DOHH2 (cell line): ENCODE data around the gene TMEM151B.

ENCODE experiments used
- EZH2phosphoT487 ChIP-seq: fragments of 200-600 bp; sonication (generic); IDR thresholded peaks from 2 replicates; pipeline ENCODE4 v1.6.1; 2017; ENCODE audit warnings: borderline replicate concordance, mild to moderate bottlenecking, antibody characterized with exemption, low read length, moderate library complexity, mixed read lengths
- TF ChIP-seq, protein P1 (sequence below): fragments of 200-600 bp; sonication (generic); IDR thresholded peaks from one replicate; pipeline ENCODE4 v1.5.1; 2014; ENCODE audit warnings: antibody characterized with exemption, mild to moderate bottlenecking, low read depth, low read length; ENCODE audit not compliant: poor library complexity, severe bottlenecking

DNA sequence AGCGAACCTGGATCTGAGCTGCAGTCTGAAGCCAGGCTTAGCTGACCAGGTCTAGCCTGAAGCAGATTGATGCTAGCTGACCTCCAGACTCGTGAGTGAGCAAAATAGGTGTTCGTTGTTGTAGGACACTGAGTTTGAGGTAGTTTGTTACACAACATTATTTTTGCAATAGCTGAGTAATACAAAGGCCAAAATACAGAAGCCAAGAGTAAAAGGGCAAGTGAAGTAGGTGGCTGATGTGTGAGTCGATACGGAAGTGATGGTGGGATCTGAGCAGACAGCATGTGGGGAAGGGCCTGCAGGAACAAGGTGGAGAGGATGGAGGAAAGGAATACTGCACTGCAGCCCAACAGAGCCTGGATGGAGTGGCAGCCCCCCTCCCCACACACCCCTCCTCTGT lies 63.7 kb downstream of the TMEM151B start:
- TF ChIP-seq, protein P1, sequence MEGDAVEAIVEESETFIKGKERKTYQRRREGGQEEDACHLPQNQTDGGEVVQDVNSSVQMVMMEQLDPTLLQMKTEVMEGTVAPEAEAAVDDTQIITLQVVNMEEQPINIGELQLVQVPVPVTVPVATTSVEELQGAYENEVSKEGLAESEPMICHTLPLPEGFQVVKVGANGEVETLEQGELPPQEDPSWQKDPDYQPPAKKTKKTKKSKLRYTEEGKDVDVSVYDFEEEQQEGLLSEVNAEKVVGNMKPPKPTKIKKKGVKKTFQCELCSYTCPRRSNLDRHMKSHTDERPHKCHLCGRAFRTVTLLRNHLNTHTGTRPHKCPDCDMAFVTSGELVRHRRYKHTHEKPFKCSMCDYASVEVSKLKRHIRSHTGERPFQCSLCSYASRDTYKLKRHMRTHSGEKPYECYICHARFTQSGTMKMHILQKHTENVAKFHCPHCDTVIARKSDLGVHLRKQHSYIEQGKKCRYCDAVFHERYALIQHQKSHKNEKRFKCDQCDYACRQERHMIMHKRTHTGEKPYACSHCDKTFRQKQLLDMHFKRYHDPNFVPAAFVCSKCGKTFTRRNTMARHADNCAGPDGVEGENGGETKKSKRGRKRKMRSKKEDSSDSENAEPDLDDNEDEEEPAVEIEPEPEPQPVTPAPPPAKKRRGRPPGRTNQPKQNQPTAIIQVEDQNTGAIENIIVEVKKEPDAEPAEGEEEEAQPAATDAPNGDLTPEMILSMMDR = no peak
- no peak for TF ChIP-seq EZH2phosphoT487
